ENCODE results near the gene MS4A6E.
A peak's percentile ranks its signal among the peaks of the same experiment; 100 is the strongest.

Gene MS4A6E

GRCh38 chr11:60367009-60367408 is 40.0 kb downstream of the MS4A6E start:
- no peak for DNase-seq (ENCODE audit: low read depth in 1 of 2, low spot score in 1 of 2)
- 0 out of 2 replicates have a peak overlapping the region, but pooled peaks have one; percentile 5 for H3K27ac ChIP-seq (replicated peaks)
- TF ChIP-seq CTCF (IDR thresholded peaks at IDR 0.05; ENCODE audit: insufficient read depth, low read length): no peak
- TF ChIP-seq GABPA (IDR thresholded peaks at IDR 0.05; ENCODE audit: low read depth): no peak
- TF ChIP-seq REST (IDR thresholded peaks at IDR 0.05; ENCODE audit: insufficient replicate concordance, low read depth): no peak
- TF ChIP-seq SPI1 (IDR thresholded peaks at IDR 0.05; ENCODE audit: borderline replicate concordance, low read depth): no peak
- TF ChIP-seq POLR2AphosphoS5 (IDR thresholded peaks at IDR 0.05; ENCODE audit: low read depth): no peak
- no peaks in the 10 kb centered on the region for H3K27me3 ChIP-seq (ENCODE audit: insufficient read depth, poor library complexity, severe bottlenecking)
- H3K4me3 ChIP-seq (replicated peaks; ENCODE audit: insufficient read depth, low read length): no peak overlapping the region

- no peak for DNase-seq (ENCODE audit: low read depth in 1 of 2, low spot score in 1 of 2)
- Histone ChIP-seq H3K4me3 (replicated peaks; ENCODE audit: insufficient read depth, low read length) (no peak overlapping the region), H3K27me3 (ENCODE audit: insufficient read depth, poor library complexity, severe bottlenecking) (no peaks in the 10 kb centered on the region), H3K27ac (replicated peaks) (no peak overlapping the region)
- no peak for TF ChIP-seq REST (IDR thresholded peaks at IDR 0.05; ENCODE audit: insufficient replicate concordance, low read depth)
- TF ChIP-seq SPI1 (IDR thresholded peaks at IDR 0.05; ENCODE audit: borderline replicate concordance, low read depth): no peak
- TF ChIP-seq CTCF (IDR thresholded peaks at IDR 0.05; ENCODE audit: insufficient read depth, low read length): no peak
- no peak for TF ChIP-seq GABPA (IDR thresholded peaks at IDR 0.05; ENCODE audit: low read depth)
- no peak for TF ChIP-seq POLR2AphosphoS5 (IDR thresholded peaks at IDR 0.05; ENCODE audit: low read depth)
Measured at GRCh38 chr11:60367896-60368295, 40.8 kb downstream of the MS4A6E start.

- H3K27ac ChIP-seq (replicated peaks): no peak overlapping the region
- DNase-seq (ENCODE audit: low read depth in 1 of 2, low spot score in 1 of 2): no peak
- TF ChIP-seq CTCF (IDR thresholded peaks at IDR 0.05; ENCODE audit: insufficient read depth, low read length) (no peak), SPI1 (IDR thresholded peaks at IDR 0.05; ENCODE audit: borderline replicate concordance, low read depth) (no peak), REST (IDR thresholded peaks at IDR 0.05; ENCODE audit: insufficient replicate concordance, low read depth) (no peak), GABPA (IDR thresholded peaks at IDR 0.05; ENCODE audit: low read depth) (no peak), POLR2AphosphoS5 (IDR thresholded peaks at IDR 0.05; ENCODE audit: low read depth) (no peak)
- H3K4me3 ChIP-seq (replicated peaks; ENCODE audit: insufficient read depth, low read length): no peak overlapping the region
- H3K27me3 ChIP-seq (ENCODE audit: insufficient read depth, poor library complexity, severe bottlenecking): no peaks in the 10 kb centered on the region
Measured at GRCh38 chr11:60370252-60370810, 43.3 kb downstream of the MS4A6E start.
